ENCODE measurements around the gene SERHL2. TPM values are rescaled to one million over a fixed set of nuclear protein-coding genes. Genes with fewer than 3 reads are reported as not detected.
"Not testable (repeated sequence)": the region's sequence is repeated elsewhere in the genome, so short reads cannot be mapped to it uniquely, and the experiment has no call there.

The SERHL2 gene
- 1 to 10 TPM; 1.1 to 1.4 TPM for total RNA-seq

- no peaks in the 10 kb centered on the region for H3K36me3 Mint-ChIP-seq (ENCODE audit: low read depth)
- H3K27ac Mint-ChIP-seq, result no peak within 1 kb of the TSS
- H3K27me3 Mint-ChIP-seq, result no peaks in the 10 kb centered on the region
- peak; percentile 96 for ATAC-seq
- DNase-seq, result peak; percentile 83
- H3K4me3 Mint-ChIP-seq, result peak within 1 kb of the TSS; percentile 73
- intact Hi-C loops (cut with micrococcal nuclease), result no loop called here
- no peak for TF ChIP-seq CTCF (IDR thresholded peaks at IDR 0.05)
- no peaks in the 10 kb centered on the region for H3K9me3 Mint-ChIP-seq
- POLR2A ChIA-PET, result interaction anchor here (1.5 kb wide), 1 partner anchor 9 kb away, joined by 8 read pairs; no protein-coding TSS in a partner anchor
- CTCF ChIA-PET, result no interaction called here
- peaks cover 13% of the 10 kb centered on the region for H3K4me1 Mint-ChIP-seq (ENCODE audit: low read depth)
Measured at GRCh38 chr22:42553475-42554361, at the start of gene SERHL2. SERHL2 (plus strand) TSS chr22:42553956; CDS start chr22:42554021, 65 bp downstream.

GRCh38 chr22:42508327-42508974, 45.3 kb upstream of the SERHL2 start:
- POLR2A ChIA-PET; H3K9me3 Mint-ChIP-seq; CTCF ChIA-PET; DNase-seq; H3K27ac Mint-ChIP-seq; H3K27me3 Mint-ChIP-seq; ATAC-seq; H3K4me1 Mint-ChIP-seq (ENCODE audit: low read depth); H3K4me3 Mint-ChIP-seq; intact Hi-C loops (cut with micrococcal nuclease); H3K36me3 Mint-ChIP-seq (ENCODE audit: low read depth): not testable (repeated sequence)

- intact Hi-C loops (cut with micrococcal nuclease); POLR2A ChIA-PET: not testable (repeated sequence)
Measured at GRCh38 chr22:42508975-42509364, 44.8 kb upstream of the SERHL2 start.

GRCh38 chr22:42509548-42509947, 44.2 kb upstream of the SERHL2 start:
- Mint-ChIP-seq H3K4me1 (ENCODE audit: low read depth) (no peaks in the 10 kb centered on the region), H3K4me3 (no peak overlapping the region), H3K36me3 (ENCODE audit: low read depth) (peaks cover 5% of the 10 kb centered on the region), H3K9me3 (no peaks in the 10 kb centered on the region), H3K27me3 (no peaks in the 10 kb centered on the region), H3K27ac (no peak overlapping the region)
- CTCF ChIA-PET, result no interaction called here
- intact Hi-C loops (cut with micrococcal nuclease), result no loop called here
- DNase-seq (no peak), ATAC-seq (no peak)
- POLR2A ChIA-PET, result interaction anchor here (0.9 kb wide), 1 partner anchor 51 kb away, joined by 3 read pairs; no protein-coding TSS in a partner anchor
- no peak for TF ChIP-seq CTCF (IDR thresholded peaks at IDR 0.05)

More at GRCh38 chr22:42508975-42509364, 44.8 kb upstream of the SERHL2 start:
- H3K9me3 Mint-ChIP-seq; CTCF ChIA-PET; ATAC-seq; H3K36me3 Mint-ChIP-seq (ENCODE audit: low read depth); H3K27ac Mint-ChIP-seq; H3K4me3 Mint-ChIP-seq; DNase-seq; H3K4me1 Mint-ChIP-seq (ENCODE audit: low read depth); H3K27me3 Mint-ChIP-seq: not testable (repeated sequence)

- Mint-ChIP-seq H3K4me3 (no peak overlapping the region), H3K36me3 (ENCODE audit: low read depth) (peaks cover 10% of the 10 kb centered on the region), H3K27ac (peak overlapping the region; percentile 13), H3K27me3 (no peaks in the 10 kb centered on the region), H3K4me1 (ENCODE audit: low read depth) (no peaks in the 10 kb centered on the region), H3K9me3 (no peaks in the 10 kb centered on the region)
- CTCF ChIA-PET, result no interaction called here
- POLR2A ChIA-PET, result interaction anchor here (1.2 kb wide), 1 partner anchor 13 kb away, joined by 4 read pairs; no protein-coding TSS in a partner anchor
- no peak for TF ChIP-seq CTCF (IDR thresholded peaks at IDR 0.05)
- intact Hi-C loops (cut with micrococcal nuclease), result no loop called here
- ATAC-seq, result no peak
- DNase-seq, result no peak
Measured at GRCh38 chr22:42511401-42511891, 42.3 kb upstream of the SERHL2 start.

- H3K27me3 Mint-ChIP-seq; CTCF ChIA-PET; H3K9me3 Mint-ChIP-seq; H3K4me3 Mint-ChIP-seq; POLR2A ChIA-PET; H3K4me1 Mint-ChIP-seq (ENCODE audit: low read depth); H3K27ac Mint-ChIP-seq; DNase-seq; ATAC-seq; intact Hi-C loops (cut with micrococcal nuclease): not testable (repeated sequence)
- H3K36me3 Mint-ChIP-seq (ENCODE audit: low read depth), result peaks cover 14% of the 10 kb centered on the region
Measured at GRCh38 chr22:42512273-42512990, 41.3 kb upstream of the SERHL2 start.

- H3K9me3 Mint-ChIP-seq; H3K27ac Mint-ChIP-seq; POLR2A ChIA-PET; H3K4me3 Mint-ChIP-seq; ATAC-seq; intact Hi-C loops (cut with micrococcal nuclease); DNase-seq; CTCF ChIA-PET; H3K4me1 Mint-ChIP-seq (ENCODE audit: low read depth); H3K27me3 Mint-ChIP-seq: not testable (repeated sequence)
- peaks cover 26% of the 10 kb centered on the region for H3K36me3 Mint-ChIP-seq (ENCODE audit: low read depth)
Measured at GRCh38 chr22:42514331-42514730, 39.4 kb upstream of the SERHL2 start.

GRCh38 chr22:42515304-42515703, 38.5 kb upstream of the SERHL2 start:
- POLR2A ChIA-PET; ATAC-seq; DNase-seq; H3K4me3 Mint-ChIP-seq; H3K27ac Mint-ChIP-seq; intact Hi-C loops (cut with micrococcal nuclease); CTCF ChIA-PET; H3K27me3 Mint-ChIP-seq; H3K9me3 Mint-ChIP-seq; H3K4me1 Mint-ChIP-seq (ENCODE audit: low read depth): not testable (repeated sequence)
- peaks cover 26% of the 10 kb centered on the region for H3K36me3 Mint-ChIP-seq (ENCODE audit: low read depth)
